Right renal pelvis (tissue), 4 donors: ENCODE results near the gene FAM83G. TPM values are rescaled to one million over a fixed set of nuclear protein-coding genes. Genes with fewer than 3 reads are reported as not detected.
"Not testable (repeated sequence)": the region's sequence is repeated elsewhere in the genome, so short reads cannot be mapped to it uniquely, and the experiment has no call there.

Experiments
- DNase-seq, 4 donors: peaks; one replicate each; pipeline ENCODE4 v3.0.0-alpha.2; 2013; ENCODE audit warnings: low read depth in 4 of 4, low spot score in 3 of 4, missing footprints in 1 of 4
- polyA plus RNA-seq, 4 donors: library from polyadenylated mRNA; unstranded; fragments of 120-200 nt; gene quantifications; one replicate each; pipeline ENCODE4 v1.2.1, GENCODE V29; 2013; ENCODE audit not compliant: insufficient read length in 4 of 4

The FAM83G gene
- polyA plus RNA-seq, 4 donors, result 6.9 to 8.5 (median 7.4) TPM

GRCh38 chr17:18933102-18934058 lies 71.2 kb downstream of the FAM83G start:
- no peak for DNase-seq

GRCh38 chr17:18932360-18933055 lies 72.1 kb downstream of the FAM83G start:
- DNase-seq, result no peak

- no peak for DNase-seq
Observed at GRCh38 chr17:18928628-18929125, 75.9 kb downstream of the FAM83G start.

GRCh38 chr17:18925187-18925586 lies 79.4 kb downstream of the FAM83G start:
- no peak for DNase-seq

- DNase-seq, result not testable (repeated sequence)
Observed at GRCh38 chr17:18922596-18922995, 82.0 kb downstream of the FAM83G start.

- DNase-seq, result no peak
Observed at GRCh38 chr17:18921912-18922451, 82.6 kb downstream of the FAM83G start.

- DNase-seq, result no peak
Observed at GRCh38 chr17:18921485-18921884, 83.1 kb downstream of the FAM83G start.

- no peak for DNase-seq
Observed at GRCh38 chr17:18920911-18921441, 83.6 kb downstream of the FAM83G start.

- DNase-seq, result no peak
Observed at GRCh38 chr17:18919963-18920362, 84.6 kb downstream of the FAM83G start.

Other genes starting within 250 kb of the FAM83G start
- gene TVP23B, start 223.6 kb downstream of the FAM83G start, polyA plus RNA-seq, result 10 to 100 TPM; 38.2 to 54.5 (median 50.6) TPM
- 10 to 100 TPM; 56.0 to 68.6 (median 62.8) TPM for gene PRPSAP2, start 146.6 kb downstream of the FAM83G start, polyA plus RNA-seq
- gene SLC5A10, start 52.6 kb downstream of the FAM83G start, polyA plus RNA-seq, result under 1 TPM; 0.28 to 0.59 (median 0.56) TPM
- gene GRAP, start 42.2 kb upstream of the FAM83G start, polyA plus RNA-seq, result 1 to 10 TPM; 6.0 to 7.4 (median 6.1) TPM
- 1 to 10 TPM; 1.1 to 4.4 (median 3.0) TPM for gene GRAPL, start 122.8 kb upstream of the FAM83G start, polyA plus RNA-seq
- 10 to 100 TPM; 48.7 to 57.7 (median 50.1) TPM for gene EPN2, start 232.6 kb upstream of the FAM83G start, polyA plus RNA-seq